ENCODE measurements around the gene FBXO33.
A peak's percentile ranks its signal among the peaks of the same experiment; 100 is the strongest.

The FBXO33 gene

DNA sequence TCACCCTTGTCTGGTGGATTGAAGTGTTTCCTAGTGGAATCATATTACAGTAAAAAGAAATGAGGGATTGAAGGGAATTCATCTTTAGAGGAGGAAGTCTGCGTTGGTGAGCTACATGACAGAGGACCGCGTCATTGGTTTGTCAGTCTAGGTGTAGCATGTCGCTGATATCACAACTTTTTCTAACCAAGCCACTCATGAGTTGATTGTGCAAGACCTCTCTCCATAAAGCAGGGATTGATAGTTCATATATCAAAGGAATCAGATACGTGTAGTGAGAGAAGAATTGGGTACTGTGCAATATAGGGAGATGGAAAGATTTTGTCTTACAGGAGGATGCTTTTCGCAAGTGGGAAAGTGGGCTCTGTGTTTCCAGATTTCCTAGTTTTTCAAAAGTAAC, 3.0 kb upstream of the FBXO33 start:
- no peak overlapping the region for H3K9ac ChIP-seq (ENCODE audit: low read length)

DNA sequence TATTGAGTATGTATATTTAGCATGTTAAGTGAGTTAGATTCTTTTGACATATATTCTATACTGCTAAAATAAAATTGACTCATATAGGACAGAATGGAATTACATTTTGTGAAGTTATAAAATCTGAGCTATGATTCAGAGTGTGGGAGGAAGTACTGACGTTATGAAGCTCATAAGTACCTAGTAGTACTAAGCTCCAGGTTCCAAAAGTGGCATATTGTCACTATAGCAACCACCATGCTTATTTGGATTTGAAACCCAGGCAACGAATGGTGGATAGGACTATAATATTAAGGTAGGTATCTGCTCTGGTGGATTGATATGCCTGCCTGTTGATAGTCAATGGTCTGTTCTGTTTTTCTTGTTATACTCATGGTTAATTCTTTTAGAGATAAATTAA, 2.2 kb upstream of the FBXO33 start:
- peaks cover 9% of the 10 kb centered on the region; the same call in 1 of the 2 replicates for H3F3A ChIP-seq (ENCODE audit: insufficient read depth)
- peaks cover 22% of the 10 kb centered on the region for H3K79me2 ChIP-seq (ENCODE audit: insufficient read depth, low read length)
- no peaks in the 10 kb centered on the region for H3K9me2 ChIP-seq (replicated peaks; ENCODE audit: insufficient read depth, low read length)
- no peak overlapping the region for H2AFZ ChIP-seq (ENCODE audit: low read depth, low read length, severe bottlenecking)
- peak overlapping the region; percentile 71 for H3K4me2 ChIP-seq (ENCODE audit: low read depth, low read length, poor library complexity, severe bottlenecking)
- no peaks in the 10 kb centered on the region for H3K9me3 ChIP-seq (ENCODE audit: insufficient read depth, low read length)
- H3K4me3 ChIP-seq (ENCODE audit: insufficient read depth, low read length, poor library complexity, severe bottlenecking), result no peak overlapping the region
- no peak overlapping the region for H3K27ac ChIP-seq (ENCODE audit: low read depth, low read length)
- no peak overlapping the region for H3K9ac ChIP-seq (ENCODE audit: low read length)
- H3K36me3 ChIP-seq (ENCODE audit: low read length), result no peaks in the 10 kb centered on the region
- H3K27me3 ChIP-seq (ENCODE audit: low read length), result no peaks in the 10 kb centered on the region
- no peak for TF ChIP-seq EZH2phosphoT487 (conservative IDR thresholded peaks at IDR 0.05; ENCODE audit: low read length)
- TF ChIP-seq, protein P1, sequence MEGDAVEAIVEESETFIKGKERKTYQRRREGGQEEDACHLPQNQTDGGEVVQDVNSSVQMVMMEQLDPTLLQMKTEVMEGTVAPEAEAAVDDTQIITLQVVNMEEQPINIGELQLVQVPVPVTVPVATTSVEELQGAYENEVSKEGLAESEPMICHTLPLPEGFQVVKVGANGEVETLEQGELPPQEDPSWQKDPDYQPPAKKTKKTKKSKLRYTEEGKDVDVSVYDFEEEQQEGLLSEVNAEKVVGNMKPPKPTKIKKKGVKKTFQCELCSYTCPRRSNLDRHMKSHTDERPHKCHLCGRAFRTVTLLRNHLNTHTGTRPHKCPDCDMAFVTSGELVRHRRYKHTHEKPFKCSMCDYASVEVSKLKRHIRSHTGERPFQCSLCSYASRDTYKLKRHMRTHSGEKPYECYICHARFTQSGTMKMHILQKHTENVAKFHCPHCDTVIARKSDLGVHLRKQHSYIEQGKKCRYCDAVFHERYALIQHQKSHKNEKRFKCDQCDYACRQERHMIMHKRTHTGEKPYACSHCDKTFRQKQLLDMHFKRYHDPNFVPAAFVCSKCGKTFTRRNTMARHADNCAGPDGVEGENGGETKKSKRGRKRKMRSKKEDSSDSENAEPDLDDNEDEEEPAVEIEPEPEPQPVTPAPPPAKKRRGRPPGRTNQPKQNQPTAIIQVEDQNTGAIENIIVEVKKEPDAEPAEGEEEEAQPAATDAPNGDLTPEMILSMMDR (IDR thresholded peaks at IDR 0.05; ENCODE audit: insufficient read depth, low read length, poor library complexity, severe bottlenecking), result no peak
- peaks cover 7% of the 10 kb centered on the region; the same call in 1 of the 2 replicates for H4K20me1 ChIP-seq (ENCODE audit: low read depth, low read length)

More for the DNA sequence above, 3.0 kb upstream of the FBXO33 start:
- peaks cover 14% of the 10 kb centered on the region for H3K79me2 ChIP-seq (ENCODE audit: insufficient read depth, low read length)
- H3K27me3 ChIP-seq (ENCODE audit: low read length), result no peaks in the 10 kb centered on the region
- TF ChIP-seq EZH2phosphoT487 (conservative IDR thresholded peaks at IDR 0.05; ENCODE audit: low read length), result no peak
- TF ChIP-seq, protein P1 (IDR thresholded peaks at IDR 0.05; ENCODE audit: insufficient read depth, low read length, poor library complexity, severe bottlenecking), result no peak
- H3K36me3 ChIP-seq (ENCODE audit: low read length), result no peaks in the 10 kb centered on the region
- no peaks in the 10 kb centered on the region for H3K9me3 ChIP-seq (ENCODE audit: insufficient read depth, low read length)
- H3K4me3 ChIP-seq (ENCODE audit: insufficient read depth, low read length, poor library complexity, severe bottlenecking), result no peak overlapping the region
- H2AFZ ChIP-seq (ENCODE audit: low read depth, low read length, severe bottlenecking), result no peak overlapping the region
- no peaks in the 10 kb centered on the region for H3K9me2 ChIP-seq (replicated peaks; ENCODE audit: insufficient read depth, low read length)
- H3K4me2 ChIP-seq (ENCODE audit: low read depth, low read length, poor library complexity, severe bottlenecking), result no peak overlapping the region
- H3K27ac ChIP-seq (ENCODE audit: low read depth, low read length), result no peak overlapping the region
- H4K20me1 ChIP-seq (ENCODE audit: low read depth, low read length), result no peaks in the 10 kb centered on the region; the same call in 1 of the 2 replicates
- peaks cover 9% of the 10 kb centered on the region; the same call in 1 of the 2 replicates for H3F3A ChIP-seq (ENCODE audit: insufficient read depth)

DNA sequence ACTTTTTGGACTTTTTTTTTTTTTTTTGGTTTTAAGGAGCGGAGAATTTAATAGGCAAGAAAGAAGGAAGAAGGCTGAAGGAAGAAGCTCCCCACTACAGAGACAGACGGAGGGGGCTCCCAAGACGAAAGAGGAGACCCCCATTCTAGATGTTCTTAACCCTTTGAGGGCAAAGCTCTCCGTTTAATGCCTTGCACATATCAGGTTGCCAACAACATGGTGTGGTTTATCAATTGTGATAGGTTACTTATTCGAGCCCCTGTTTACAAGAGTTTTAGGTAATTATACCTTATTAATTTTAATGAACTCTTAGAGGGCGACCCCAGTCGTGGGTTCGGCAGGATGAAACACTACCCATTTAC, 1.2 kb upstream of the FBXO33 start:
- TF ChIP-seq EZH2phosphoT487 (conservative IDR thresholded peaks at IDR 0.05; ENCODE audit: low read length), result no peak
- TF ChIP-seq, protein P1 (IDR thresholded peaks at IDR 0.05; ENCODE audit: insufficient read depth, low read length, poor library complexity, severe bottlenecking), result no peak
- no peaks in the 10 kb centered on the region for H3K27me3 ChIP-seq (ENCODE audit: low read length)
- H3K4me2 ChIP-seq (ENCODE audit: low read depth, low read length, poor library complexity, severe bottlenecking), result peak overlapping the region; percentile 71
- H3K36me3 ChIP-seq (ENCODE audit: low read length), result no peaks in the 10 kb centered on the region
- peak overlapping the region; percentile 87 for H2AFZ ChIP-seq (ENCODE audit: low read depth, low read length, severe bottlenecking)
- no peaks in the 10 kb centered on the region for H3K9me2 ChIP-seq (replicated peaks; ENCODE audit: insufficient read depth, low read length)
- H3K27ac ChIP-seq (ENCODE audit: low read depth, low read length), result no peak overlapping the region
- peaks cover 32% of the 10 kb centered on the region for H3K79me2 ChIP-seq (ENCODE audit: insufficient read depth, low read length)
- H3K9me3 ChIP-seq (ENCODE audit: insufficient read depth, low read length), result no peaks in the 10 kb centered on the region
- H3K9ac ChIP-seq (ENCODE audit: low read length), result peak overlapping the region; percentile 79
- peak overlapping the region; percentile 84 for H3K4me3 ChIP-seq (ENCODE audit: insufficient read depth, low read length, poor library complexity, severe bottlenecking)
- H3F3A ChIP-seq (ENCODE audit: insufficient read depth), result peaks cover 9% of the 10 kb centered on the region; the same call in 1 of the 2 replicates
- peaks cover 12% of the 10 kb centered on the region; the same call in 1 of the 2 replicates for H4K20me1 ChIP-seq (ENCODE audit: low read depth, low read length)
